ENCODE measurements around the gene SNAPIN. TPM values are rescaled to one million over a fixed set of nuclear protein-coding genes. Genes with fewer than 3 reads are reported as not detected.

Gene SNAPIN
- total RNA-seq, 1 experiment from 2014 or later, result 82.0 TPM

- H2AFZ ChIP-seq (ENCODE audit: low read length), result no peak overlapping the region
- H3K36me3 ChIP-seq (ENCODE audit: low read depth, low read length), result peaks cover 94% of the 10 kb centered on the region
- no peaks in the 10 kb centered on the region for H3K9me3 ChIP-seq (ENCODE audit: low read length)
- no TSS peak for BruUV-seq (replicated peaks)
- H3K27ac ChIP-seq (ENCODE audit: low read length), result no peak overlapping the region
- no peak overlapping the region for H3K4me2 ChIP-seq (ENCODE audit: low read length)
- H4K20me1 ChIP-seq (ENCODE audit: low read length), result peaks cover 21% of the 10 kb centered on the region; the same call in 1 of the 2 replicates
- CTCF ChIA-PET, result no interaction called here
- H3K9ac ChIP-seq (ENCODE audit: low read length), result no peak overlapping the region
- TF ChIP-seq CTCF (conservative IDR thresholded peaks at IDR 0.05; ENCODE audit: low read depth, low read length) (no peak), EZH2 (IDR thresholded peaks at IDR 0.05; ENCODE audit: low read length, unreplicated experiment) (no peak), EZH2phosphoT487 (IDR thresholded peaks at IDR 0.05; ENCODE audit: borderline replicate concordance, low read length) (no peak)
- no peaks in the 10 kb centered on the region for H3K9me2 ChIP-seq (replicated peaks; ENCODE audit: low read length)
- H3K79me2 ChIP-seq (ENCODE audit: low read length), result peaks cover 86% of the 10 kb centered on the region
- intact Hi-C loops (cut with micrococcal nuclease), result no loop called here
- peaks cover 7% of the 10 kb centered on the region for H3K4me1 ChIP-seq (ENCODE audit: insufficient read depth, low read length)
- peaks cover 17% of the 10 kb centered on the region for H3F3A ChIP-seq (ENCODE audit: low read length, unreplicated experiment)
- POLR2A ChIA-PET (ENCODE audit: unreplicated experiment), result no interaction called here
- DNase-seq, result no peak
- H3K4me3 ChIP-seq (ENCODE audit: low read length), result no peak overlapping the region
- ATAC-seq, result no peak
- no peaks in the 10 kb centered on the region for H3K27me3 ChIP-seq (ENCODE audit: low read length)
These were observed 17.6 kb upstream of the SNAPIN start for GRCh38 chr1:153640861-153641260.

DNA sequence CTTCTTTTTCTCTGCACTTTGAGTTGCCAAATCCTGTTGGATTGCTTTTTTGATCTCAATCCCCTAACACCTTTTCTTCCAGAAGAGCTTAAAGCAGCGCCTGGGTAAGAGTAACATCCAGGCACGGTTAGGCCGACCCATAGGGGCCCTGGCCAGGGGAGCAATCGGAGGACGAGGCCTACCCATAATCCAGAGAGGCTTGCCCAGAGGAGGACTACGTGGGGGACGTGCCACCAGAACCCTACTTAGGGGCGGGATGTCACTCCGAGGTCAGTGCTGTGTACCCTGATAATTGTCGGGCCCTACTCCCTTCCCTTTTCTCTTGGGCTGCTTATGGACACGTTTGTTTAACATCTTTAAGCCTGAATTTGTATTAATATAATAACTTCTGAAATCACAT, 16.3 kb upstream of the SNAPIN start:
- intact Hi-C loops (cut with micrococcal nuclease), result no loop called here
- ATAC-seq, result no peak

More for the DNA sequence above, 16.3 kb upstream of the SNAPIN start:
- peaks cover 91% of the 10 kb centered on the region for H3K36me3 ChIP-seq (ENCODE audit: low read depth, low read length)
- H3K4me1 ChIP-seq (ENCODE audit: insufficient read depth, low read length), result no peaks in the 10 kb centered on the region
- BruUV-seq (replicated peaks), result no TSS peak
- peaks cover 73% of the 10 kb centered on the region for H3K79me2 ChIP-seq (ENCODE audit: low read length)
- H3F3A ChIP-seq (ENCODE audit: low read length, unreplicated experiment), result peaks cover 22% of the 10 kb centered on the region
- peaks cover 16% of the 10 kb centered on the region; the same call in 1 of the 2 replicates for H4K20me1 ChIP-seq (ENCODE audit: low read length)
- H2AFZ ChIP-seq (ENCODE audit: low read length), result no peak overlapping the region
- H3K9me2 ChIP-seq (replicated peaks; ENCODE audit: low read length), result no peaks in the 10 kb centered on the region
- DNase-seq, result no peak
- no peaks in the 10 kb centered on the region for H3K9me3 ChIP-seq (ENCODE audit: low read length)
- H3K27me3 ChIP-seq (ENCODE audit: low read length), result no peaks in the 10 kb centered on the region
- no peak overlapping the region for H3K4me2 ChIP-seq (ENCODE audit: low read length)
- no peak overlapping the region for H3K4me3 ChIP-seq (ENCODE audit: low read length)
- no peak overlapping the region for H3K9ac ChIP-seq (ENCODE audit: low read length)
- no peak overlapping the region for H3K27ac ChIP-seq (ENCODE audit: low read length)
- TF ChIP-seq EZH2 (IDR thresholded peaks at IDR 0.05; ENCODE audit: low read length, unreplicated experiment) (no peak), EZH2phosphoT487 (IDR thresholded peaks at IDR 0.05; ENCODE audit: borderline replicate concordance, low read length) (no peak), CTCF (conservative IDR thresholded peaks at IDR 0.05; ENCODE audit: low read depth, low read length) (no peak)
- ChIA-PET POLR2A (ENCODE audit: unreplicated experiment) (no interaction called here), CTCF (no interaction called here)

All from PC-3 (cell line).